Measurements from ENCODE around the gene LCN15. TPM values are rescaled to one million over a fixed set of nuclear protein-coding genes. Genes with fewer than 3 reads are reported as not detected.

The LCN15 gene
- total RNA-seq, 6 experiments from 2014 or later, result not detected

- H3K36me3 ChIP-seq, result no peaks in the 10 kb centered on the region
- ATAC-seq (no peak), DNase-seq (no peak)
- H3K27me3 ChIP-seq, result no peaks in the 10 kb centered on the region
- no peaks in the 10 kb centered on the region for H3K4me1 ChIP-seq
- WGBS (ENCODE audit: insufficient coverage, low coverage, low lambda C conversion rate, missing lambda C conversion rate), result 44% methylated on average over 2 of the region's 2 CpGs
- H3K9me3 ChIP-seq, result no peaks in the 10 kb centered on the region
- H3K27ac ChIP-seq, result no peak overlapping the region
- no peak overlapping the region for H3K4me3 ChIP-seq
- intact Hi-C loops (cut with DNase I), result no loop called here
- no peak for TF ChIP-seq POLR2A (IDR thresholded peaks at IDR 0.05)
- no peak for TF ChIP-seq CTCF (IDR thresholded peaks at IDR 0.05)
Observed at GRCh38 chr9:136750526-136750925, 13.8 kb downstream of the LCN15 start.

DNA sequence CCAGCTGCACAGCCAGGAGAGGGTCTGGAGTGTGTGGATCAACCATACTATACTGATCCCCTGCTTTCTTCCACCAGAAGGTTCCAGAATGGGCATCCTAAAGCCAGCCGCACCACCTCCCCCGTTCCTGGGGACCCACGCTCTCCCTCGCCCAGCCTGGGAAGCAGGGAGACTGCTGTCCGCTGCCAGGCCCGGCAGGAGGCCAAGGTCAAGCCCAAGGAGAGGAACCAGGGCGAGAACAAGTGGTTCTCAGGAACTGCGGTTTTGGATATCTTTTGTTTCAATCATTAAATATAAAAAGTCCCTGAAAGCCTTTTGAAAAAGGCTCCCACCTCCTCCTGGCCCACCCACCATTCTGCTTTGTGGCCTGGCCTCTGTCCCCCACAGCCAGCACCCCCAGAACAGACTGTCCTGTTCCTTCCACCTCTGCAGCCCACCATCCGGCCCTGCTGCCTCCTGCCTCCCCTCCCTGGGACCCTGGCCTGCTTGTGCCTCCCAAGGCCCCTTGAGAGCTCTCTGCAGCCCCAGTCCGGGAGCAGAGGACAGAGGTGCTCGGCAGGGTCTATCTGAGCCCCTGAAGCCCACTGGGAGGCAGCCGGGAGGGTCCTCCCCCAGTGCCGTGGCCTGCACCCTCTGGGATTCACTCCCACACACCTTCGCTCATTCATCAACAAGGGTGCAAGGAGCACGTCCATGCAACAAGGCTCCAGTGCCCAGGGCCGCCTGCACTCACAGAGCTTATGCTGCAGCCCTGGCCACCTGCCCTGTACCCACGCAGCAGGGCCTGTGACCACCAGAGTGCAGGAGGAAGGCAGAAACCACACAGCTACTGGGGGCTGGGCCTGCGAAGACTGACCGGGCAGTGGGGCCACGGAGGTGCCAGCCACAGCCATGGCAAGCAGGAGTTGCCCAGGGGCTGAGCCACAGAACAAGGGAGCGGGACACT is 15.4 kb downstream of the LCN15 start:
- H3K4me1 ChIP-seq, result no peaks in the 10 kb centered on the region
- intact Hi-C loops (cut with DNase I), result no loop called here
- no peaks in the 10 kb centered on the region for H3K36me3 ChIP-seq
- H3K27me3 ChIP-seq, result no peaks in the 10 kb centered on the region
- H3K9me3 ChIP-seq, result no peaks in the 10 kb centered on the region
- H3K27ac ChIP-seq, result no peak overlapping the region
- no peak for DNase-seq
- WGBS (ENCODE audit: insufficient coverage, low coverage, low lambda C conversion rate, missing lambda C conversion rate), result 68% methylated on average over 8 of the region's 21 CpGs
- no peak overlapping the region for H3K4me3 ChIP-seq
- TF ChIP-seq POLR2A (IDR thresholded peaks at IDR 0.05) (no peak), CTCF (IDR thresholded peaks at IDR 0.05) (no peak)
- ATAC-seq, result no peak

- no peak for TF ChIP-seq CTCF (IDR thresholded peaks at IDR 0.05)
- TF ChIP-seq POLR2A (IDR thresholded peaks at IDR 0.05), result no peak
- no peak for ATAC-seq
- Histone ChIP-seq H3K4me3 (no peak within 1 kb of the TSS), H3K9me3 (no peaks in the 10 kb centered on the region), H3K27me3 (no peaks in the 10 kb centered on the region), H3K27ac (no peak within 1 kb of the TSS), H3K4me1 (no peaks in the 10 kb centered on the region), H3K36me3 (no peaks in the 10 kb centered on the region)
- WGBS (ENCODE audit: insufficient coverage, low coverage, low lambda C conversion rate, missing lambda C conversion rate), result no CpG with 5 or more reads among the region's 8 CpGs
- no peak for DNase-seq
- intact Hi-C loops (cut with DNase I), result no loop called here
Observed at GRCh38 chr9:136748201-136748600, 16.1 kb downstream of the LCN15 start, which contains the start of gene LCN6. Gene LCN6, minus strand, starts transcription at chr9:136748525. Its CDS starts 42 bp downstream, at chr9:136748483.

- H3K36me3 ChIP-seq, result no peaks in the 10 kb centered on the region
- H3K9me3 ChIP-seq, result no peaks in the 10 kb centered on the region
- no peaks in the 10 kb centered on the region for H3K27me3 ChIP-seq
- no peaks in the 10 kb centered on the region for H3K4me1 ChIP-seq
- ATAC-seq, result no peak
- H3K27ac ChIP-seq, result no peak overlapping the region
- H3K4me3 ChIP-seq, result no peak overlapping the region
- intact Hi-C loops (cut with DNase I), result no loop called here
- 51% methylated on average over 3 of the region's 22 CpGs for WGBS (ENCODE audit: insufficient coverage, low coverage, low lambda C conversion rate, missing lambda C conversion rate)
- TF ChIP-seq POLR2A (IDR thresholded peaks at IDR 0.05) (no peak), CTCF (IDR thresholded peaks at IDR 0.05) (no peak)
- no peak for DNase-seq
Observed at GRCh38 chr9:136747161-136748060, 16.9 kb downstream of the LCN15 start.
